GM19023 (cell line): Measurements from ENCODE around the gene C17orf107.

Experiments
- ATAC-seq: cut with Tn5 transposase; IDR thresholded peaks from one replicate; pipeline ENCODE4 v1.9.1; 2021; ENCODE audit warnings: mild to moderate bottlenecking, moderate library complexity; ENCODE audit not compliant: unreplicated experiment

Gene C17orf107

GRCh38 chr17:4934173-4934979 lies 35.0 kb downstream of the C17orf107 start:
- ATAC-seq, result no peak

DNA sequence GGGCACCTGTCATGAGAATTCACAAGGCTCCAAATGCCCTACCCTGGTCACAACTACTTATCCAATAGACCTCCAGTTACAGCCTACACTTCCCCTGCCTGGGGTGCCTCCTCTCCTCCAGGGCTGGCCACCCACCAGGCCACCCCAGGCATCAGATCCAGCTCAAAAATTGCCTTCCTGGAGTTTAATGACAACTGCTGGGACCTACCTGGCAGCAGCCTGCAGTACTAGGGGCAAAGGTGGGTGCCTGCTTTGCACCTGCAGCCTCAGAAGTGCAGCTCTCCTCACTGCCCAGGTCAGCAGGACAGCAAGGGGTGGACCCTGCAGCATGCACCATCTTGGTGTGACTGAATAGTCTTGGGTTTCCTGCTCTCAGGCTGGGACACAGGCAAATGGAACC lies 36.3 kb downstream of the C17orf107 start:
- no peak for ATAC-seq

GRCh38 chr17:4936436-4936835 lies 37.1 kb downstream of the C17orf107 start:
- ATAC-seq, result no peak

DNA sequence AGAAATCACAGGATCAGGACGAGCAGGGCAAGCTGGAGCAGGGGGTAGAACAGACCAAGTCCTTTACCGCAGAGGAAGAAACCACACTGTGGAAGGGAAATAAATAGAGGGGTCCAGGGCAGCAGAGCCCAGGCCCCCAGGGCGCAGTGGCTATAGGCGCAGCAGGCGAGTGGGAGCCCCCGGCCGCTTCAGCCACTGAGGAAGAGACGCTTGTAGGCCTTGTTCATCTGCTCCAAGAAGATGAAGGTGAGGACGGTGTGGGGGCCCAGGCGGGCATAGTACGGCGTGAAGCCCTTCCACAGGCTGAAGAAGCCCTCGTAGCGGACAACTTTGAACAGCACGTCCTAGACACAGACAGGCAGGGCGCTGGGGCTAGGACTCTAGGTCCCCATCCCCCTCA lies 38.2 kb downstream of the C17orf107 start:
- no peak for ATAC-seq

DNA sequence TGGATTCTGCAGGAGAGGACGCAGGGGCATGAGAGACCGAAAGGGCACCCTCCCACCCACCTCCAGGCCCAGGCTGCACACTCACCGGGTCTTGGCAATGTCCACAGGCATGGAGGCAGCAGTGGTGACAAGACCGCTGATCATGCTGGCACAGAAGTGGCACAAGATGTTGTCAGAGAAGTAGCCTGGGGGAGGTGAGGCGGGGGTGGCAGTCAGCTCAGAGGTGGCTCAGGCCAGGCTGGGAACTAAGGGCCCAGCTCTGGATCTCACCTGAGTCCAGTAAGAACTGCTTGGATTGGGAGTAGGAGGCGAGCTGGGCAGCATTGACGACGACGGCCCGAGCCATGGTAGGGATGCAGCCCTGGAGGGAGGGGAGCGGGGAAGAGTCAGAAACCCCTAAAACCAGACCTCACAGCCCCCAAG lies 38.7 kb downstream of the C17orf107 start:
- no peak for ATAC-seq

- ATAC-seq, result no peak
Observed at GRCh38 chr17:4938688-4939545, 39.6 kb downstream of the C17orf107 start.

GRCh38 chr17:4939546-4939795 lies 40.1 kb downstream of the C17orf107 start:
- peak; percentile 15 for ATAC-seq

GRCh38 chr17:4939796-4940554 lies 40.6 kb downstream of the C17orf107 start, which contains the start of the genes RNF167 and SLC25A11:
TSS of gene RNF167 (plus strand) at chr17:4940268. CDS start at chr17:4940910, 642 bp downstream.
TSS of gene SLC25A11 (minus strand) at chr17:4940046. CDS start at chr17:4939910, 136 bp downstream.
- ATAC-seq, result peak; percentile 73

DNA sequence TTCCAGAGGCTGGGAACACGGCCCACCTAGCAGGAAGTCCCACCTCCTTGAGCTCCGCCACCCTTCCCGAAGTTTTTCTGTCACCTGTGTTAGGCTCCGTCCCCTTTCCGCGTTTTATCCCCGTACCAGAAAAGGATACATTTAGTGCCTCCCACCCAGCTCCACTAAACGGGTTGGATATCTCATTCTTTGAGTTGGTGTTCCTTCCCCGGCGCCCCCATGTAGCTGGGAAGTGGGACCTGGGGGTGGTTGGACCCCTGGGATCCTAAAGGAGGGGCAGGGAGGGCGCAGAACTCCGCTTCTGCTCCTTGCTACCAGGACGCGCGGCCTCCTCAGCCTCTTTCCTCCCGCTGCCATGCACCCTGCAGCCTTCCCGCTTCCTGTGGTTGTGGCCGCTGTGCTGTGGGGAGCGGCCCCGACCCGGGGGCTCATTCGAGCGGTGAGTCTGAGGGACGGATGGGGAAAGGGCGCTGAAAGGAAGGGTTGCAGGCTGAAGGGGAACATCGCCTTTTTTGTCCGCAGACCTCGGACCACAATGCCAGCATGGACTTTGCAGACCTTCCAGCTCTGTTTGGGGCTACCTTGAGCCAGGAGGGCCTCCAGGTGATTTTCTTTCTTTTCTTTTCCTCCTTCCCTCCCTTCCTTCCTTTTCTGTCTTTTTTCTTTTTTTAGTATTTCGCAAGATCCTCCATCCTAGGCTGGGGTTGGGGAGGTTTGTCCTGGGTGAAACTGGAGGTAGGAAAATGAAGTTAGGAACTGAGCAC lies 41.4 kb downstream of the C17orf107 start:
- no peak for ATAC-seq

GRCh38 chr17:4941319-4941610 lies 41.9 kb downstream of the C17orf107 start:
- no peak for ATAC-seq

GRCh38 chr17:4942760-4943508 lies 43.6 kb downstream of the C17orf107 start:
- no peak for ATAC-seq

DNA sequence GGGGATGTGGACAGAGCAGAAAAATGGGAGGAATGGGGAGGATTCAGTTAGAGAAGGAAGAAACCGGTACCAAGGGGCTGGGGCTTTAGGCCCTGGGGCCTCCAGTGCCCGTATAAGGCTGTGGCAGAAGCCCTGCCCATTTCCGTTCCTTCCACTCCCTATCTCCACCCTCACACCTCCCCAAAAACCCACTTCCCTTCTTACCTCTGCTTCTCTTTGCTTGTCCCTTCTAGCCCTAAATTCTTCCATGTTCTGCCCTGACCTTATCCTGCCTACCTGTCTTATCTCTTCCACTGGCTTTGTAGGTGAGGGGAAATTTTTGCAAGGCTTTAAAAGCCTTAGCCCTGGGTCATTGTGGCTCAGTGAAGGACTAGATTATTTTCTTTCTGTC lies 44.8 kb downstream of the C17orf107 start:
- ATAC-seq, result no peak

DNA sequence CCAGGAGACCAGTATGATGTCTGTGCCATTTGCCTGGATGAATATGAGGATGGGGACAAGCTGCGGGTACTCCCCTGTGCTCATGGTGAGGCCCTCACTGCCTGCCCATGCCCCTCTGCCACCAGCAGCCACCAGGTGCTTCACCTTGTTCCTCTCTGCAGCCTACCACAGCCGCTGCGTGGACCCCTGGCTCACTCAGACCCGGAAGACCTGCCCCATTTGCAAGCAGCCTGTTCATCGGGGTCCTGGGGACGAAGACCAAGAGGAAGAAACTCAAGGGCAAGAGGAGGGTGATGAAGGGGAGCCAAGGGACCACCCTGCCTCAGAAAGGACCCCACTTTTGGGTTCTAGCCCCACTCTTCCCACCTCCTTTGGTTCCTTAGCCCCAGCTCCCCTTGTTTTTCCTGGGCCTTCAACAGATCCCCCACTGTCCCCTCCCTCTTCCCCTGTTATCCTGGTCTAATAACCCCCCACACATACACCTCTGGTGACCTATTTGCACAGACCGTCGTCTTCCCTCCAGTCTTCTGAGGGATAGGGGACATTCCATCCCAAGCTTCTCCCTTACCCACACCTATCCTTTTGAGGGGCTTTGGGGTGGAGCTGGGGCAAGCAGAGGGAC lies 45.3 kb downstream of the C17orf107 start:
- ATAC-seq, result no peak

GRCh38 chr17:4945176-4945943 lies 46.0 kb downstream of the C17orf107 start:
- ATAC-seq, result no peak

GRCh38 chr17:4945944-4946280 lies 46.6 kb downstream of the C17orf107 start:
- no peak for ATAC-seq

DNA sequence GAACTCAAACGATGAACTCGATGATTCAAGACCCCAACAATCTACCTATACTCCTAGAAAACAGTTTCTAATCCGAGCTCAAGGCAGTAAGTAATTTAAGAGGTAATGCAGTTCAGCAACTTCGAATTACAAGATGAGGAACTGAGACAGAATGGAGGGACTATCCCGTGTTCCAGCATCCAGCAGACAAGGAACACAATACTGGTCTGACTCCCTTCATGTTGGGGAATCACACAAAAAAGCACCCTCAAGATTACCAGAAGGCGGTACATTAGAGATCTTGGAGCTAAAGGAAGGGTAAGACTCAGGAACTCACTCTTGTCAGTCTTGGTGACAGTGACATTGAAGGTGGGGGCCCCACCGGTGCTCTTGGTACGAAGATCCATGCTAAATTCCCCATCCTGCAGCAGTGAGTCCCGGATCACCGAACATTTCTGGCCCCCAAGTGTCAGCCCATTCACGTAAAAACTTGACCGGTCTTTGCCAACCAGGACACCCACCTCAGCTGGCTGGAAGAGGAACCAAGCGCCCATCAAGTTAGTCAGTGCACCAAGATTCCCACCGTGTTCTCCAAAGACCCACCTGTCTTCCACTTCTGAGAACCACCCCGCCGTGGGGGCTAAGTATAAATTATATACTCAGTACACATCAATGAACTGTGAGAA lies 47.1 kb downstream of the C17orf107 start:
- ATAC-seq, result no peak

GRCh38 chr17:4947010-4947410 lies 47.7 kb downstream of the C17orf107 start:
- no peak for ATAC-seq

- ATAC-seq, result no peak
Observed at GRCh38 chr17:4947411-4948165, 48.3 kb downstream of the C17orf107 start.
